Spleen (tissue), 7 donors: ENCODE measurements around the gene DOCK6.

Experiments
- POLR2AphosphoS5 ChIP-seq, 3 donors: sonication (generic); formaldehyde crosslinking; IDR thresholded peaks; one replicate each; pipeline ENCODE4 v1.5.1; 2017; ENCODE audit warnings: antibody characterized with exemption in 3 of 3
- TF ChIP-seq, protein P1 (sequence below), 11 experiments: fragments of 200-600 bp in 7 of 11; fragments of 450-650 bp in 4 of 11; sonication (generic) in 4 of 11; IDR thresholded peaks in 8 of 11; conservative IDR thresholded peaks in 3 of 11; 1 replicate in 7 of 11; 2 replicates in 4 of 11; pipeline versions ENCODE4 v1.4.0 to v1.8.0; 2016 to 2021; ENCODE audit warnings: antibody characterized with exemption in 11 of 11, inconsistent platforms in 4 of 11, mild to moderate bottlenecking in 1 of 11
- donor health status: DM: no; HTN: no; CAD: no; lungs with moderate emphysema.
- donor health status: DM: no; HTN: no; CAD: no.
- donor health status: DM: no; HTN: no; CAD: no.

DNA sequence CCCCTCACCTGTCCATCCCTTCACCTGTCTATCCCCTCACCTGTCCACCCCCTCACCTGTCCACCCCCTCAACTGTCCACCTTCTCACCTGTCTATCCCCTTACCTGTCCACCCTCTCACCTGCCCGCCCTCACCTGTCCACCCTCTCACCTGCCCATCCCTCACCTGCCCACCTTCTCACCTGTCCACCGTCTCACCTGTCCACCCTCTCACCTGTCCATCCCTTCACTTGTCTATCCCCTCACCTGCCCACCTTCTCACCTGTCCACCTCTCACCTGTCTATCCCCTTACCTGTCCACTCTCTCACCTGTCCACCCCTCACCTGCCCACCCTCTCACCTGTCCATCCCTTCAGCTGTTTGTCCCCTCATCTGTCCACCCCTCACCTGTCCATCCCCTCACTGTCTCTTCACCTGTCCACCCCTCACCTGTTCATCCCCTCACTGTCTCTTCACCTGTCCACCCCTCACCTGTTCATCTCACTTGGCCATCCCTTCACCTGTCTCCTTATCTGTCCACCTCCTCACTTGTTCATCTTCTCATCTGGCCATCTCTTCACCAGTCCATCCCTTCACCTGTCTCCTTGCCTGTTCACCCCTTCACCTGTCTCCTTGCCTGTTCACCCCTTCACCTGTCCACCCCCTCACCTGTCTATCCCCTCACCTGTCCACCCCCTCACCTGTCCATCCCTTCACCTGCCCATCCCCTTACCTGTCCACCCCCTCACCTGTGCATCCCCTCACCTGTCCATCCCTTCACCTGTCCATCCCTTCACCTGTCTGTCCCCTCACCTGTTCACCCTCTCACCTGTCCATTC lies 52.3 kb downstream of the DOCK6 start:
- TF ChIP-seq, protein P1, sequence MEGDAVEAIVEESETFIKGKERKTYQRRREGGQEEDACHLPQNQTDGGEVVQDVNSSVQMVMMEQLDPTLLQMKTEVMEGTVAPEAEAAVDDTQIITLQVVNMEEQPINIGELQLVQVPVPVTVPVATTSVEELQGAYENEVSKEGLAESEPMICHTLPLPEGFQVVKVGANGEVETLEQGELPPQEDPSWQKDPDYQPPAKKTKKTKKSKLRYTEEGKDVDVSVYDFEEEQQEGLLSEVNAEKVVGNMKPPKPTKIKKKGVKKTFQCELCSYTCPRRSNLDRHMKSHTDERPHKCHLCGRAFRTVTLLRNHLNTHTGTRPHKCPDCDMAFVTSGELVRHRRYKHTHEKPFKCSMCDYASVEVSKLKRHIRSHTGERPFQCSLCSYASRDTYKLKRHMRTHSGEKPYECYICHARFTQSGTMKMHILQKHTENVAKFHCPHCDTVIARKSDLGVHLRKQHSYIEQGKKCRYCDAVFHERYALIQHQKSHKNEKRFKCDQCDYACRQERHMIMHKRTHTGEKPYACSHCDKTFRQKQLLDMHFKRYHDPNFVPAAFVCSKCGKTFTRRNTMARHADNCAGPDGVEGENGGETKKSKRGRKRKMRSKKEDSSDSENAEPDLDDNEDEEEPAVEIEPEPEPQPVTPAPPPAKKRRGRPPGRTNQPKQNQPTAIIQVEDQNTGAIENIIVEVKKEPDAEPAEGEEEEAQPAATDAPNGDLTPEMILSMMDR (IDR thresholded peaks at IDR 0.05 in 8 of 11, conservative IDR thresholded peaks at IDR 0.05 in 3 of 11), result no peak
- no peak for TF ChIP-seq POLR2AphosphoS5 (IDR thresholded peaks at IDR 0.05)
